GM19467 (cell line): ENCODE data around the gene HRH1.
"Not testable (repeated sequence)": the region's sequence is repeated elsewhere in the genome, so short reads cannot be mapped to it uniquely, and the experiment has no call there.

Experiments
- ATAC-seq: cut with Tn5 transposase; IDR thresholded peaks from one replicate; pipeline ENCODE4 v1.9.1; 2021; ENCODE audit warnings: mild to moderate bottlenecking, moderate library complexity; ENCODE audit not compliant: unreplicated experiment

Gene HRH1

GRCh38 chr3:11170052-11170770, 15.9 kb downstream of the HRH1 start:
- ATAC-seq = no peak

DNA sequence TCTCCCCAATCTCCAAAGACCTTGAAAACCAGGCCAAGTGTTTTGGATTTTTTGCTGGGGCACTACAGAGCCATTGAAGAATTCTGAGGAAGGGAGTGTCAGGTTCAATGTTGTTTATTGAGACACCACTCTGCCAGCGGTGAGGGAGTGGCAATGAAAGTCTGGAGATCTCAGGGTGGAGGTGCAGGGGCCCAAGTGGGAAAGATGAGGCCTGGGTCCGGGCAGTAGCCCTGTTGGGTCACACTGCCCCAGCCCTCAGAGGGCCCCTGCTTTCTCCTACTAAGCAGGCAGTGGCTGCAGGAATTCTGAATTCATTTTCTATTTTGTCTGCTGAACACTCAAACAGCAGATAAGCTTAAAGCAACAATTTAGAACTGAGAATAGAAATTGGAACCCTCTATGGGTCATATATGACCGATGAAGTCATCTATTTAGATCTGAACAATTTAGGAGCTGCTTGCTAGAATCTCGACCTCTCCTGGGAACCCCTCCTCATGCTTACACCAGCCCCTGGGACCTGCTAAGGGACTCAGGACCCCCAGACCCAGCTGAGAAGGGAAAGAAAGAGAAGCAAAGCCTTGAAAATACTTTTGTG, 17.9 kb downstream of the HRH1 start:
- ATAC-seq = no peak

DNA sequence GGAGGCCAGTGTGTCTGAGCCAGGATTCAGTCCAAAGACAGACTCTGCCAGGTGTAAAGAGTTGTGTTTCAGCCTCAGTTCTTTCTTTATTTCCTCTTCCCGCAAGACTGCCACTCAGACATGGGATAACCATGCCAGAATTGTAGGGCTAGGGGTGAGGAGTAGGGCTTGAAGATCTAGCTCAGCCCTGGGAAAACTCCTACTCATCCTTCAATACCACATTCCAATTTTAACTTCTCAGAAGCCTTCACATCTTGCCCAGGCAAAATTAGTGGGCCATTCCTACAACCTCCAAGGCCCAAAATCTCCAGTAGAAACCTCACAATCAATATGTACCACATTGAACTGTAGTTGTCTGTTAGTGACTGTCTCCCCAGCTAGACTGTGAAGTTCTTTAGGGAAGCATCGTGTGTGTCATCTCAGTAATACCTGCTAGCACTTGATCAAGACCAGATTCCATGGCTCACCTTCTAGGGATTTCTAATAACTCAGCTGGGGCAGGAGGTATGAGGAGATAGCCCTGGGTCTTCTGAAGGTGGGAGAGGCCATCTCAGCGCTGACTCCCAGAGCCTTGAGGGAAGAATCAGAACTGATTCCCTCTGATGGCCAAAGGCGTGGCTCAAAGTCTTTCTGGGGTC, 19.7 kb downstream of the HRH1 start:
- ATAC-seq = no peak

- ATAC-seq = no peak
Observed at GRCh38 chr3:11178421-11178820, 24.1 kb downstream of the HRH1 start.

DNA sequence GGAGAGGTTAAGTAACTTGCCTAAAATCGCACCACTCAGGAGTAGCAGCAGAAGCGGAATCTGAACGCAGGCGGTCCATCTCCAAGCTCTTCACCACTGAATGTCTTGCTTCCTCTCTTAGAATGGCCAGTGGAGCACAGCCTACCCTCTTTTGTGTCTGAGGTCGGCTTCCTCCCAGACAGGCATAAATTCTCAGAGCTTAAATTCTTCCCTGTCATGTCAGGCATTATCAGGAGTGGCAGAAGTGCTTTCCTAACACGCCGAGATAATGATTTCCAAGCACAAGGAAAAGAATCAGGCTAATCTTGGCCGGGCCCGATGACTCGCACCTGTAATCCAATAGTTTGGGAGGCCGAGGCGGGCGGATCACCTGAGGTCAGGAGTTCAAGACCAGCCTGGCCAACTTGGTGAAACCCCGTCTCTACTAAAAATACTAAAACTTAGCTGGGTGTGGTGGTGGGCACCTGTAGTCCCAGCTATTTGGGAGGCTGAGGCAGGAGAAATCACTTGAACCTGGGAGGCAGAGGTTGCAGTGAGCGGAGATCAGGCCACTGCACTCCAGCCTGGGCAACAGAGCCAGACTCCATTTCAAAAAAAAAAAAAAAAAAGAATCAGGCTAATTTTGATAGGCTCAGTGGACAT, 30.2 kb downstream of the HRH1 start:
- ATAC-seq = not testable (repeated sequence)

GRCh38 chr3:11185144-11185543, 30.9 kb downstream of the HRH1 start:
- ATAC-seq = no peak

GRCh38 chr3:11185564-11186317, 31.4 kb downstream of the HRH1 start:
- ATAC-seq = no peak

DNA sequence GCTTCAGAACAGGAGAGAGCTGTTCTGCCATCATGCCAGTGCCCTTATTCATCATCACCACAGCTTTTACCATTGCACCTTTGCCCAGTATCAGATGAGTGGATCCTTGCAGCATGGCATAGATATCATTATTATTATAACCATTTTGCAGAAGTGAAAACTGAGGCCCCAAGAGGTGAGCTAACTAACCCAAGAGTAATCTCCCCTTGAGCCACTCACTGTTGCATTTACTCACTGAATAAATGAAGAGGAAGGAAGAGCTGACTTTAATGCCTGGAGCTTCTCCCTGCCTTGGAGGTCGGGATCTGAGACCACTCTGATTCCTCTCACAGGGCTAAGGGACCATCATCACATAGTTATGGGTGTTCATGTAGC, 32.0 kb downstream of the HRH1 start:
- ATAC-seq = no peak

DNA sequence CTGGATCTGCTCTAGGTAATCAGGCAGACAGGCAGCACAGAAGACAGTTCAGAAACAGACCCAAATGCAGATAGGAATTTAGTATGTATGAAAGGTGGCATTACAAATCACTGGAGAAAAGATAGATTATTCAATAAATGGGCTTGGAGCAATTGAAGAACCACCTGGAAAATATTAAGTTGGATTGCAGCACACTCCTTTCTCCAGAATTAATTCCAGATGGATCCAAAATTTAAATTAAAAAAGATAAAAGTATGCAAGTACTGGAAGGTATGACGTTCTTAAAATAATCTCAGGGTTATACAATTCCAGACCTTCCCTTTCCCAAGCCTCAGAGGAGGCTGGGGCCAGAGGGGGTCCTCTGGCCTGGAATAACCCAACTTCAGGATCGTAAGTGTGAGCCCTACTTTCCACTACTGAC, 32.5 kb downstream of the HRH1 start:
- no peak for ATAC-seq

DNA sequence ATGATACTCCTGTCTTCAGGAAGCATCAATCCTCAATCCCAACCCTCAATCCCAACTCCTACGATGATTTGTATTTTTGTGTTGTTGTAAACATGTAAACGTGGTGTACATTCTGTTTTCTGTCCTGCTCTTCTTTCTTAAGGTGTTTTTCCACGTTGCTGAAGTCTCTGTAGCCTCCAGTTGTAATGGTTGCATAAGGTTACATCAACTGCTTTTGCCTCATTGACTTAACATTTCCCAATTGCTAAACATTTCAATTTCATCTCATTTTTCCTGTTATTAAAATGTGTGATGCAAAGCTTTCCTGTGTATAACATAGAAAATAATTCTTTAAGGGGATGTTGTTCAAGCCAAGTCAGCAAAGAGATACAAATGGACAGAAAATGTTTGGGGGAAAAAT, 33.4 kb downstream of the HRH1 start:
- ATAC-seq = no peak

GRCh38 chr3:11188231-11188630, 33.9 kb downstream of the HRH1 start:
- ATAC-seq = no peak

GRCh38 chr3:11195201-11195600, 40.9 kb downstream of the HRH1 start:
- ATAC-seq = no peak

DNA sequence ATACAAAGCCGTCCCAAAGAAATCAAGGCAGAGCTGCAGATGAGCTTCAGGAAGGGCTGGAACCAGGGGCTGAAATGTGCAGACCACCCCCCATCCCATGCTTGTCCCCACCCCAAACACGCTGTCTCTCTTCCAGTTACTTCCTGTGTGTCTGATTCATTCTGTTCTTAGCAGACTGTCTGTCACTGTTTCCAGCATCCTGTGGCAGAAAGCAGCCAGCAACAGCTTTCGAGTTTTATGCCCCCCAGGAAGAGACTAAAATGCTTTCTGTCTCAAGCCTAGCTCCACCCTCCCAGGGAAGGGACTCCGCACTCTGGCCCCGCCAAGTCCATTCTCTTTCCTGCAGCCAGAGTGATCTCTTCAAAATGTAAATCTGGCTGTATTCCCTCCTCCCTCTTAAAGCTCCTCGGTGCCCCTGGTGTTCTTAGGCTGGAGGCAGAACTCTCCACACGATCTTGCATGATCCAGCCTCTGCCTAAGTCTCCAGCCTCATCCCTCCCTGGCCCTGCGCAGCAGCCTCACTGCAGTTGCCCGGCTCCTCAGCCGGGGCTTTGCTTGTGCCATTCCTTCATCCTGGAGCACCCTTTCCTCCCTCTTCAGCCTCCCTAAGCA, 41.5 kb downstream of the HRH1 start:
- ATAC-seq = no peak

DNA sequence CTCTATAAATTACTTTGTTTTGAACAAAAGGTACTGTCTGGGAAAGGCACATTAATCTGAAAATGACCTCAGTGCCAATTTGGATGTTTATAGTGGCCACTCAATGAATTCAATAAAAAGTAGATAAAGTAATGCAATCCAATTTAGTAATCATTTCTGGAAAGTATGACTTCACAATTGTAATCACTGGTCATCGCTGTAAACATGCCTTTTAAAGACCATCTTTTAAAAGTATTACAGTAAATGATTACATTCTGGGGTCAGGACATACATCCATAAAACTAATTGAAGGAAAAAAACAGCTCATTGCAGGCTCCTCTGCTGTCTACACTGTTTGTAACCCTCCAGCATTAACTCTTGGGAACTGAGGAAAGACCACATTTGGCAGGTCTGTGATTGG, 43.2 kb downstream of the HRH1 start:
- ATAC-seq = no peak

GRCh38 chr3:11198070-11198469, 43.8 kb downstream of the HRH1 start:
- ATAC-seq = no peak

GRCh38 chr3:11198495-11198894, 44.2 kb downstream of the HRH1 start:
- no peak for ATAC-seq

DNA sequence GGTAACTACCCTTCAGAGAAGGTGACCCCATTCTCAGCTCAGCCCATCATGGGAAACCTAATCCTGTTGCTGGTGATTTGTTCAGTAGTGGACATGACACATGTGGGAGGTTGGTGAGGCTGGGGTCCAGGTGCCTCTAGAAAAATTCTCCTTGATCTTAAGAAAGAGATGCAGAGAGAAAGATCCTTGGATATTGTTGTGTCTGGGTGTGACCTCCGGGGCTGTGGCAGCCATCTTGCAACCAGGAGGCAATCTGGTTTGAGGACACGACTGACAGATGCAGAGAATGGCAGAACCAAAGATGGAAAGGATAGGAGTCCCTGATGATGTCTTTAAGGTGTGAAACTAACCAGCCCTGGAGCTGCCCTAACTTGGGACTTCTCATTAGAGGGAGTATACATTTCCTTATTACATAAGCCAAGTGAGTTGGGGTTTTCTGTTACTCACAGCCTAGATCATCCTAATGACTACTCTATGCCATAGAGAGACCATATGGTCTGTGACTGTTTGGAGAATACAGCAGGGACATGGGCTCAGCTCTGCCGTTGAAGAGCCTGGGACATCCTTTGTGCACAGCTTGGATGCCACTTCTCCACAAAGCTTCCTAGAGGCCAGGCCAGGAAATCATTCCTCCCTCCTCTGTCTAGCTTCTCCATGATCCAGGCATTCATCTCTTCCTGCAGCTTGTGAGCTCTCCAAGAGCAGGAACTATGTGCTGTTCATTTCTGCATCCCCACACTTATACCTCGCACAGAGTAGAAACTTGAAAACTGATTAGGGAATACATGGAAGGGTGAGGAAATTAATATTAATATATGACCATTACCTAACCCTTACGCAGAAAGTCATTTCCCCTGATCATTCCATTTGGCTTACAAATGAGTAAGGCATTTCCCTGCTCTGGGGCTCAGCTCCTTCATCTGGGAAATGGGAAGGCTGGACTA, 45.9 kb downstream of the HRH1 start:
- ATAC-seq = no peak

DNA sequence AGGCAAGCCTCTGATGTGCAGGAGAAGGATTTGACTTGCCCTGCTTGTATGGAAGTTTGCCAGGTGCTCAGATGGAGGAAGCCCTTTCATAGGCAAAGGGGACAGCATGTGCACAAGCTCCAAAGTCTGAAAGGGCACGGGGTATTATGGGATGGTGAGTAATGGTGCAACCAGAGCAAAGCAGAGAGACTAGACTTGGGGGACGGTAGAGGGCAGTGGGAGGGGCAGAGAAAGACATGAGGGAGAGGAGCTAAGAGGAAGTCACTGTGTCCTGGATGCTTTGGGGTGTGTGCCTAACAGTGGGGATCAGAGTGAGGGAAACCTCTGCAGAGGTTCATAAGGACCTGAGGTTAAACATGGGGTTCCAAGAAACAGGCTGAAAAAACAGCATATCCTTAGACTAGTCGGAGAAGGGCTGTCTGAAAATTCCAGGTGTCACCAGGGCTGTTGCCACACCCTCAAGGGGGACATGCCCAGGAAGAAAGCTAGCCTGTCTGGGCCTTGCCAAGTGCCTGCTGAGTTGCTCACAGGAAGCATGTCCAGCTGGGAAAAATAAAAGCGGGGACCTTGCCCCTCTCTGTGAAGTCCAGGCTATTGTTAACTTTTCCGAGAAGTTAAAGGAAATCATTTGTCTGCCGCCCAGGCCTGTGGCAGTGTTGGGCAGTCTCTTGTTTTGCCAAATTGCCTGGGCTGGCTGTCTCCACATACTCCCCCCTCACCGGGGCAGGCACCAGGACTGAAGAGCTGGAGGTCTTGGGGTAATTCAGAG, 47.1 kb downstream of the HRH1 start:
- no peak for ATAC-seq

- ATAC-seq = no peak
Observed at GRCh38 chr3:11203961-11204360, 49.7 kb downstream of the HRH1 start.
